GM13977 (cell line): ENCODE results near the gene AFDN.
A peak's percentile ranks its signal among the peaks of the same experiment; 100 is the strongest.

ENCODE experiments used
- DNase-seq: peaks from one replicate; pipeline ENCODE4 v3.0.0; 2012; ENCODE audit warnings: low spot score
- in situ Hi-C: fragments of 300-500 bp; cut with MboI; formaldehyde crosslinking; loops from one replicate; pipeline ENCODE4 v1.12.0; 2022; ENCODE audit warnings: low sequenced_read_pairs, low pct_unique_long_range_greater_than_20kb, mixed read lengths, inconsistent platforms; ENCODE audit not compliant: unreplicated experiment
- TF ChIP-seq, protein P1 (sequence below): IDR thresholded peaks from 2 replicates; pipeline ENCODE4 v1.5.1; 2012; ENCODE audit warnings: mild to moderate bottlenecking, control low read depth; ENCODE audit not compliant: insufficient read depth; ENCODE audit errors: extremely low read depth, missing control alignments

AFDN gene, protein sequence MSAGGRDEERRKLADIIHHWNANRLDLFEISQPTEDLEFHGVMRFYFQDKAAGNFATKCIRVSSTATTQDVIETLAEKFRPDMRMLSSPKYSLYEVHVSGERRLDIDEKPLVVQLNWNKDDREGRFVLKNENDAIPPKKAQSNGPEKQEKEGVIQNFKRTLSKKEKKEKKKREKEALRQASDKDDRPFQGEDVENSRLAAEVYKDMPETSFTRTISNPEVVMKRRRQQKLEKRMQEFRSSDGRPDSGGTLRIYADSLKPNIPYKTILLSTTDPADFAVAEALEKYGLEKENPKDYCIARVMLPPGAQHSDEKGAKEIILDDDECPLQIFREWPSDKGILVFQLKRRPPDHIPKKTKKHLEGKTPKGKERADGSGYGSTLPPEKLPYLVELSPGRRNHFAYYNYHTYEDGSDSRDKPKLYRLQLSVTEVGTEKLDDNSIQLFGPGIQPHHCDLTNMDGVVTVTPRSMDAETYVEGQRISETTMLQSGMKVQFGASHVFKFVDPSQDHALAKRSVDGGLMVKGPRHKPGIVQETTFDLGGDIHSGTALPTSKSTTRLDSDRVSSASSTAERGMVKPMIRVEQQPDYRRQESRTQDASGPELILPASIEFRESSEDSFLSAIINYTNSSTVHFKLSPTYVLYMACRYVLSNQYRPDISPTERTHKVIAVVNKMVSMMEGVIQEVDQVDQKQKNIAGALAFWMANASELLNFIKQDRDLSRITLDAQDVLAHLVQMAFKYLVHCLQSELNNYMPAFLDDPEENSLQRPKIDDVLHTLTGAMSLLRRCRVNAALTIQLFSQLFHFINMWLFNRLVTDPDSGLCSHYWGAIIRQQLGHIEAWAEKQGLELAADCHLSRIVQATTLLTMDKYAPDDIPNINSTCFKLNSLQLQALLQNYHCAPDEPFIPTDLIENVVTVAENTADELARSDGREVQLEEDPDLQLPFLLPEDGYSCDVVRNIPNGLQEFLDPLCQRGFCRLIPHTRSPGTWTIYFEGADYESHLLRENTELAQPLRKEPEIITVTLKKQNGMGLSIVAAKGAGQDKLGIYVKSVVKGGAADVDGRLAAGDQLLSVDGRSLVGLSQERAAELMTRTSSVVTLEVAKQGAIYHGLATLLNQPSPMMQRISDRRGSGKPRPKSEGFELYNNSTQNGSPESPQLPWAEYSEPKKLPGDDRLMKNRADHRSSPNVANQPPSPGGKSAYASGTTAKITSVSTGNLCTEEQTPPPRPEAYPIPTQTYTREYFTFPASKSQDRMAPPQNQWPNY (N-terminal part only)

GRCh38 chr6:167826896-167827582, at the start of gene AFDN:
TSS of gene AFDN (plus strand) at chr6:167826911. CDS start at chr6:167827133, 222 bp downstream.
- DNase-seq: peak; percentile 85
- in situ Hi-C loops: no loop called here
- TF ChIP-seq, protein P1, sequence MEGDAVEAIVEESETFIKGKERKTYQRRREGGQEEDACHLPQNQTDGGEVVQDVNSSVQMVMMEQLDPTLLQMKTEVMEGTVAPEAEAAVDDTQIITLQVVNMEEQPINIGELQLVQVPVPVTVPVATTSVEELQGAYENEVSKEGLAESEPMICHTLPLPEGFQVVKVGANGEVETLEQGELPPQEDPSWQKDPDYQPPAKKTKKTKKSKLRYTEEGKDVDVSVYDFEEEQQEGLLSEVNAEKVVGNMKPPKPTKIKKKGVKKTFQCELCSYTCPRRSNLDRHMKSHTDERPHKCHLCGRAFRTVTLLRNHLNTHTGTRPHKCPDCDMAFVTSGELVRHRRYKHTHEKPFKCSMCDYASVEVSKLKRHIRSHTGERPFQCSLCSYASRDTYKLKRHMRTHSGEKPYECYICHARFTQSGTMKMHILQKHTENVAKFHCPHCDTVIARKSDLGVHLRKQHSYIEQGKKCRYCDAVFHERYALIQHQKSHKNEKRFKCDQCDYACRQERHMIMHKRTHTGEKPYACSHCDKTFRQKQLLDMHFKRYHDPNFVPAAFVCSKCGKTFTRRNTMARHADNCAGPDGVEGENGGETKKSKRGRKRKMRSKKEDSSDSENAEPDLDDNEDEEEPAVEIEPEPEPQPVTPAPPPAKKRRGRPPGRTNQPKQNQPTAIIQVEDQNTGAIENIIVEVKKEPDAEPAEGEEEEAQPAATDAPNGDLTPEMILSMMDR: no peak

GRCh38 chr6:167778497-167779128, 48.1 kb upstream of the AFDN start:
- DNase-seq: no peak
- in situ Hi-C loops: no loop called here
- TF ChIP-seq, protein P1: no peak

DNA sequence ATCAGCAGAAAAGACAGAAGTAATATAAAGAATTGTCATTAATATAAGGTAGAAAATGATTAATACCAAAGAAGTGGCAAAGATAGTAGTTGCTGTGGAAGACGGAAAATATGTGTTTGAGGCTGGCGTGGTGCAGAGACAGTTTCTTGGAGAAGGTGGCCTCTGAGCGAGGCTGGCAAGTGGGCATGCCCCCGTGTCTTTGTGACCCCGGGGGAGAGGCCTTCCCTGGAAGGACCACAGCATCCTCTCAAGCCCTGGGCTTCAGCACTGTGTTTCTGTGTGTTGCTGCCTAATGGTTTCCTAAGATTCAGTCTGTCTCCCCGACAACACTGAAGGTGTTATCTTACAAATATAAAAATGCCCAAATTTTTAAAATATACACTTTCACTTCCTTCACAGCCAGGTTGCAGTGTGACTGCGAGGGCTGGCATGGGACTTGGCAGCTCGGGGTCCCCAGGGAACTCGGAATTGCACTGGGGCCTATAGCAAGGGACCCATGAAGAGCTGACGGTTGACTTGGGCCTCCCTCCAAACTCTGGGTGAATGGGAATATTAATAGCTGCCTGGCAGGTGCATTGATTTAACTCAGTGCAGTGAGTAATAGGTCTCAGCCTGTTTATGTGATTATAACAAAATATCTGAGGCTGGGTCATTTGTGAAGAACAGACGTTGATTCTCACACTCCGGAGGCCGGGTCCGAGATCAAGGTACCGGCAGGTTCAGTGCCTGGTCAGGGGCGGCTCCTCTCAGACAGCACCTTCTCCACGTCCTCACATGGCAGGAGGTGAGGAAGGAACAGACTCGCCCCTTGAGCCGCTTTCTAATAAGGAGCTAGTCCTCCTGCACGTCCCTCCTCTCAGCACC, 47.4 kb upstream of the AFDN start:
- no peak for DNase-seq
- in situ Hi-C loops: no loop called here
- TF ChIP-seq, protein P1: no peak

DNA sequence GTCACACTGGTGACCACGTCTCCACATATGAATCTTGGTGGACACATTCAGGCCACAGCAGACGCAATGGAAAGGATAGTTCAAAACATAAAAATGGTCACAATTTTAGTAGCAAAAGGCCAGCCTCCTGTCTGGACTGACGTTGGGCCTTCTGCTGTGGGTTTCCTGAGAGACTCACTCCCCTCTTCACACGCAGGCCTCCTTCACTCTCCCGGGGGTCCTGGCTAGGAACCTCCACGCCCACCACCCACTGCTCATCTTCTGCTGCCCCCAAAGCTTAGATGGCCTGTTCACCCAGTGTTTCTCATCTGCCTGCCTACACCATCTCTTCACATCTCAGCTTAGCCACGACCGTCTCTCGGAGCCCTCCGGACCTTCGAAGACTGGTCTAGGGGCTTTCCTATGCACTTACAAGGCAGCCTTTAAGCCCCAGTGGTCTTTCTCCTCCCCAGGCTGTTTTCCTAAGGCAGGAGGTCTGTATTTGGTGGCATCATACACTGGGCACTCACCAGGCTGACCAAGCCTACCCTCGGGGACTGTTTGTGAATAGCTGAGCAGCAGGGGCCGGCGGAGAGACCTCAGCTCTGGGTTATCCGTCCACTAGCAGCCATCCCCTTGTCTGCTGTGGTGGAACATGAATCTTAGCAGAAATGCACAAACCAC, 46.6 kb upstream of the AFDN start:
- DNase-seq: no peak
- TF ChIP-seq, protein P1: no peak
- in situ Hi-C loops: no loop called here

GRCh38 chr6:167781066-167781767, 45.5 kb upstream of the AFDN start:
- DNase-seq: no peak
- in situ Hi-C loops: no loop called here
- TF ChIP-seq, protein P1: no peak
